Measurements from ENCODE around the gene FAM184A.
A peak's percentile ranks its signal among the peaks of the same experiment; 100 is the strongest.

The FAM184A gene

GRCh38 chr6:119096721-119097565 is 18.5 kb upstream of the FAM184A start:
- no peak for DNase-seq

DNA sequence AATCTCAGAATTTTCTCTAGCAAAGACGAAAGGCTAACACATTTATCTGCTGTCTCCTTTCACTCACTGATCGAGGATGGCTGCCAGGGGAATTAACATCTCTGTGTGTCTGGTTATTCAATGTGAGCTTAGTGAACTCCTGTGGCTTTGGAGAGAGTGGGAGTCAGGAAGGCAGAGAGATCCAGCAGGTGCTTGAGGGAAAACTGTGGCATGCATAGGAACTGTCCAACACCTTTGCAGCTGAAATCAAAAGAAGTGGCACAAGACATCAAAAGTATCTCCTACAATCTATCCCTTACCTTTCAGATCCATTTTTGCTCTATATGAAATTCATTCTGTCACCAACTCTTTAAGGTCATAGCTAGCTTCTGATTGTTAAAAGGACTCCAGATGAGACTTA is 11.8 kb upstream of the FAM184A start:
- DNase-seq = no peak

DNA sequence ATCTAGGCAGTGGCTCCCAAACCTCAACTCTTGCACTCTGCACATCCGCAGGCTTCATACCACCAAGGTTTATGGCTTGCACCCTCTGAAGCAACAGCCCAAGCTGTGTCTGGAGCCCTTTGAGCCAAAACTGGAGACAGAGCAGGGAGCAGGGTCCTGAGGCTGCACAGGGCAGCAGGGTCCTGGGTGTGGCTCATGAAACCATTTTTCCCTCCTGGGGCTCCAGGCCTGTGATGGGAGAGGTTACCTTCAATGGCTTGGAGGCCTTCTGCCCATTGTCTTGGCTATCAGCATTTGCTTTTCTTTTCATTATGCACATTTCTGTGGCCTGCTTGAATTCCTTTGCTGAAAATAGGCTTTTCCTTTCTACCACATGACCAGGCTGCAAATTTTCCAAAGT is 6.3 kb upstream of the FAM184A start:
- no peak for DNase-seq

GRCh38 chr6:119083007-119083406 is 4.5 kb upstream of the FAM184A start:
- no peak for DNase-seq

- no peak for DNase-seq
Measured at GRCh38 chr6:119079283-119079809, 882 bp upstream of the FAM184A start.

GRCh38 chr6:119077643-119078375 is 655 bp downstream of the FAM184A start:
- peak; percentile 37 for DNase-seq

DNA sequence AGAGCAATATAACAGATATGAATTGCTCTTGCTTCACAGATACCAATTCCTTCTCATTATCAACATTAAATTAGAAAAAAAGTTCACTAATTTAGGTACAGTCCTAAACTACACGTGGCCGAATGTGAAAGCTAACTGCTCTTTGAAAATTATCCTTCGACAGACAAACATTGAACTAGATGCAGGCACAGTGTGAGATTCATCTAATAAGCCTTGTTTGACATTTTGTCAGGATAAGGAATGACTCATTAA is 1.1 kb downstream of the FAM184A start:
- no peak for DNase-seq

- DNase-seq = no peak
Measured at GRCh38 chr6:119076576-119077390, 1.7 kb downstream of the FAM184A start.

- DNase-seq = no peak
Measured at GRCh38 chr6:119076173-119076572, 2.3 kb downstream of the FAM184A start.

DNA sequence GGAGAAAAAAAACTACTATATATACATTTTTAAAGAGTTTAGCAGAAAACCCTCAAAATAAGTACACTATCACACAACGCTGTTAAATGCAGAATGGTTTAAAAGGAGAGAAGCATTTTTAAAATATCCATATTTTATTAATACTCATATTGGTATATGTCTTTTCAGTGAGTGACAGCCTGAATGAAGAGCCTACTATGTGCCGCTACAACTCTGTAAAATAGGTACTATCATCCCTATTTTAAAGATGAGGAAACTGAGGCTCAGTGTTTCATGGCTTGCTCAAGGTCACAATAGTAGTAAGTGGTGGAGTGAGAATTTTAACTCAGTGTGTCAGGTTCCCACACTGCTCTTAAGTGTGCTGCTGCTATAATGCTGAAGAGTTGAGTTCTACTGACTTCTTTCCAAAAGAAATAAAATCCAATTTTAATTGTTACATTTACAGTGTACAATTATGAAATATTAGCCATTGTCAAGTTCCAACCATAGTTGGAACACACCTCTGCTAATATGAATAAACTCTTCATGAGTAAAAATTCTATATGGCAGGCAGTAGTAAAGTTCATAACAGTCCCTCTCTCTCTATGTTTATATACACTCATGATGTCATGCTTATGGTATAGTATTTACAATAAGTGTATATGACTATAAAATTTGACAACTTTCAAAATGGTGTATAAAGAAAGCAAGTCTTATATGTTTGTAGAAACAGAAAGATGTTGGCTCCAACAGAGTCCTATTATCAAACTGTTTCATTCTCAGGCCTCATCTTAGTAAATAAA is 3.1 kb downstream of the FAM184A start:
- DNase-seq = no peak

DNA sequence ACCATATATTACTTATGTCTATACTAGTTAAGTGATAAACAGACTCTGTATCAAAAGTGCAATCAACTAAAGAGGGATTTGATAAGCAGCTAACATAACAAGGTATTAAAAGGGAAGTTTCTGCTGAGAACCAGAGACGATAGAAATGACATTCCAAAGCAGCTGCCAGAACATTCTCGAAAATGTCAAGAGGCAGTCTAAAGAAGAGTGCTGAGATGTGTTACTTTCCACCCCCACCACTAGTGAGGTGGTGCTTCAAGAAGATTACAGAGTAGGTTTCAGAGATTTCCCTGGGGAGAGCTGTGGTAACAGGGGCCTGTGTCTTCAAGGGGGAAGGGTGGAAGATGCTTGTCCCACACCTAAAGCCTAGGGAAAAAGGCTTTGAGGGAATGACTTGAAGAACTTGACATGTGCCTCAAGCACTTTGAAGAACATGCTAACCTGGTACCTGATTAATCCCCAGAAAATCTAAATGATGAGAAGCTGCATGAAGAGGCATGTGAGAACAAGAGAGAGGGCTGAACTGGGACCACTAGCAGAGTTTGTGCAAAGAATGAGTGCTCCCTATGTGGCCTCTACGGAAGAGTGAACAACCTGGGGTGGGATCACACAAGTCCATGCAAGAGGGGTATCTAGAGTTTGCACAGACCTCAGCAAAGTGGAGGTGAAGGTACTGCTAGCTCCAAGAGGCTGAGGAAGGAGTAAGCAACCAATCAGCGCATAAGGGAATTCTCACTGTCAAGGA is 5.0 kb downstream of the FAM184A start:
- DNase-seq = no peak

DNA sequence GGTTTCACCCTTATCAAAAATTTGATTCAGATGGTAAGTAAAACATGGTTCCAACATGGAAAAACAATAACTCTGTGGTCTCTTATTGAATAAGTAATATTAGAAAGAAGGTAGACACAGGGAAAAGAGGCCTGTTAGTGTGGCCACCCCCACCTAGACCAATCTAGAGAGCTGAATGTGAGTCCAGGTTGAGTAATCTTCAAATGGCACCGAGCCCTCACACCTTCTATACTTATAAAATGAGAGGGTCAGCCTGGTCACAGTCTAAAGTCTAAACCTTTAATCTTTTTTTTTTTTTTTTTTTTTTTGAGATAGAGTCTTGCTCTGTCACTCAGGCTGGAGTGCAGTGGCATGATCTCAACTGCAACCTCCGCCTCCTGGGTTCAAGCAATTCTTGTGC is 6.9 kb downstream of the FAM184A start:
- no peak for DNase-seq

DNA sequence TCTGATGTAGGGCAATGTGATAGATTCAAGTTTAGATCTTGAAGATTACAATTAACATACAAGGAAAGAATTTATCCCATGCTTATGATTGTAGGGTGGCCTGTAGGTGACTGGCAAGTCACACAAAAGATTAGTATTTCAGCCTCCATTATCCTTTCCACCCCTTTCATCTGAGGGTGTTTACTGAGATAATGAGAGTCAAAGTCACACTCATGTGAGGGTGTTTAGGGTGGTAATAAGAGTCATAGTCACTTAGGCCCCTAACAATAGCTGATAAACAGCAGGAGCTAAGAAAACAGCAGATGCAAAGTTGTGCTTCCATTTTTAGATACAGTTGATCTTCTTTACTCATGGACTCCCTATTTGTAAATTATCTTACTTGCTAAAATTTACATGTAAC is 11.4 kb downstream of the FAM184A start:
- no peak for DNase-seq

DNA sequence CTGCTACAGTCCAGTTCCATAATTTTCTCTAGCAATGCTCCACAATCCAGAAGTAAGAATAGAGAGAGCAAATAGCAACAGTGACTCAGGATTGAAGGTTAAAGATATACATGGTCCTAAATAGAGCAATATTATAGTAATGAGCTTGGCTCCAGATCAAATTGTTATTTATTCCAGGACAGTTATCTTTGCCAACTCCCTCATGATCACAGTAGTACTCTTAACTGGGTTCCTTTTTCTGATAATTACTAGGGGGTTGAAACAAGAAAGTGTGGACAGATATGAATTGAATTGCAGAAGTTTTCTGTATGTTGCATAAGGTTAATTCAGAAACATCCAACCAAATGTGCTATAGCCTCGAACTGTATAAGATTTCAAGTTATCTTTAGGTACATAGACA is 11.9 kb downstream of the FAM184A start:
- DNase-seq = no peak

DNA sequence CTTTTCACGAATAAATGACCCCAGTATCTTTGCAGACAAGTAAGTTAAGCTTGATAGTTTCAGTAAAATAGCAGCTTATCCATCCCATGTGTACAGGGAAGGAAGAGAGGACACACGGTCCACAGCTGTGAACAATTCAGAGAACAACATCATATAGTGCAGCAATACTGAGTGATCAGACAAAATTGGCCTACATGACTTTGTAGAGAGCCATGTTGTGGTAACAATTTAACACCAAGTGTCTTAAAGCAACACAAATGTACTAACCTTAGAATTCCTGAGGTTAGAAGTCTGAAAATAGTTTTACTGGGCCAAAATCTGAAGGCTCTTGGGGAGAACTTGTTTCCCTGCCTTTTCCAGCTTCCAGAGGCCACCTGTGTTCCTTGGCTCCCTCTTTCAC is 12.5 kb downstream of the FAM184A start:
- DNase-seq = no peak

GRCh38 chr6:119065382-119065781 is 13.1 kb downstream of the FAM184A start:
- no peak for DNase-seq

GRCh38 chr6:119063491-119063890 is 15.0 kb downstream of the FAM184A start:
- no peak for DNase-seq

GRCh38 chr6:119061215-119061614 is 17.2 kb downstream of the FAM184A start:
- no peak for DNase-seq

- no peak for DNase-seq
Measured at GRCh38 chr6:119060255-119060907, 18.1 kb downstream of the FAM184A start.

- DNase-seq = no peak
Measured at GRCh38 chr6:119055069-119055468, 23.4 kb downstream of the FAM184A start.

DNA sequence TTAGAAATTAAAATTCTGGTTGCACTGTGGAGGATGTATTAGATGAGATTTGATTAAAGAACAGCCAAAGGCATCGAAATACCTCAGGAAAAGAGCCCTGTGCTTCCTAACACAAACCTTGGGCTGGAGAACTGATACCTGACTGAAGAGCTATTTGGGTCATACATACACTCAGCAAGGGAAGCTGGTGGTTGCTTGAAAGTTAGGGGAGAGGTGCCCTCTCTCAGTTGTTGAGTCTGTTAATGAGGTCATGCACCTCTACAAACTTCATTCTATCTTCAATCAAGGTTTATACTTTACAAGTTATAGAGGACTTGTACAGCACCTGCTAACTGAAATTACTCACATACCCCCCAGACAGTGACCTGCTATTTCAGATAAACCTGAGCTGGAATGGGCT is 25.5 kb downstream of the FAM184A start:
- DNase-seq = no peak

All from activated effector memory CD4-positive, alpha-beta T cell treated with Interleukin-2 at 50 U/mL for 16 hours (primary cell).